HFFc6 (cell line): ENCODE data around the gene ACRV1. TPM values are rescaled to one million over a fixed set of nuclear protein-coding genes. Genes with fewer than 3 reads are reported as not detected.

ENCODE experiments used
- DNase-seq: peaks from one replicate; pipeline ENCODE4 v3.0.0-alpha.2; 2018
- H3K27ac Mint-ChIP-seq: 2 replicates; pipeline ENCODE4 v1.8.0; 2020; ENCODE audit warnings: mild to moderate bottlenecking, mixed read lengths
- H3K27me3 Mint-ChIP-seq: 2 replicates; pipeline ENCODE4 v1.8.0; 2021; ENCODE audit warnings: mild to moderate bottlenecking, moderate library complexity, mixed read lengths; ENCODE audit not compliant: insufficient read depth
- H3K36me3 Mint-ChIP-seq: 2 replicates; pipeline ENCODE4 v1.8.0; 2021; ENCODE audit warnings: low read depth, mixed read lengths
- H3K4me1 Mint-ChIP-seq: 2 replicates; pipeline ENCODE4 v1.8.0; 2020; ENCODE audit warnings: low read depth, mixed read lengths
- H3K4me3 Mint-ChIP-seq: 2 replicates; pipeline ENCODE4 v1.8.0; 2020; ENCODE audit warnings: mild to moderate bottlenecking, moderate library complexity, mixed read lengths
- H3K9me3 Mint-ChIP-seq: 2 replicates; pipeline ENCODE4 v1.8.0; 2020; ENCODE audit warnings: mild to moderate bottlenecking, mixed read lengths
- CTCF ChIP-seq: fragments of 200-600 bp; sonication (generic); IDR thresholded peaks from 2 replicates; pipeline ENCODE4 v1.5.0; 2021; ENCODE audit warnings: antibody characterized with exemption, mild to moderate bottlenecking
- total RNA-seq, 6 experiments: library from RNA; stranded (reverse); fragmentation: NEBNext Ultra II Directional; extraction: Animal tissue kit (Norgen Biotek cat#: 25700); gene quantifications; 2 replicates in 1 of 6; 3 replicates in 5 of 6; pipeline ENCODE4 v1.2.3, GENCODE V29; 2021

Gene ACRV1
- total RNA-seq, 6 experiments from 2014 or later, result not detected

- H3K4me3 Mint-ChIP-seq, result no peak overlapping the region
- TF ChIP-seq CTCF, result no peak
- no peak for DNase-seq
- H3K4me1 Mint-ChIP-seq, result peaks cover 50% of the 10 kb centered on the region
- no peaks in the 10 kb centered on the region for H3K9me3 Mint-ChIP-seq
- H3K27me3 Mint-ChIP-seq, result peaks cover 10% of the 10 kb centered on the region; the same call in 1 of the 2 replicates
- peaks cover 30% of the 10 kb centered on the region for H3K36me3 Mint-ChIP-seq
- 0 out of 2 replicates have a peak overlapping the region, but pooled peaks have one; percentile 72 for H3K27ac Mint-ChIP-seq
Measured at GRCh38 chr11:125623064-125623463, 57.6 kb downstream of the ACRV1 start.

- peak; percentile 48 for DNase-seq
- Mint-ChIP-seq H3K27ac (peak overlapping the region; percentile 48), H3K9me3 (no peaks in the 10 kb centered on the region), H3K4me3 (no peak overlapping the region), H3K36me3 (peaks cover 27% of the 10 kb centered on the region), H3K27me3 (peaks cover 10% of the 10 kb centered on the region; the same call in 1 of the 2 replicates), H3K4me1 (peaks cover 40% of the 10 kb centered on the region)
- TF ChIP-seq CTCF, result no peak
Measured at GRCh38 chr11:125621995-125622394, 58.7 kb downstream of the ACRV1 start.

Other genes starting within 250 kb of the ACRV1 start
- gene FEZ1, start 184.6 kb downstream of the ACRV1 start, total RNA-seq, result 10 to 100 TPM in 3 of 6 experiments, 1 to 10 TPM in 3; 9.2 to 11.3 (median 10.0) TPM
- gene EI24, start 111.4 kb downstream of the ACRV1 start, total RNA-seq, result 10 to 100 TPM; 73.8 to 92.1 (median 86.0) TPM
- 100 to 1,000 TPM; 265 to 280 (median 269) TPM for gene STT3A, start 88.0 kb downstream of the ACRV1 start, total RNA-seq
- gene CHEK1, start 55.7 kb downstream of the ACRV1 start, total RNA-seq, result 10 to 100 TPM; 23.8 to 43.6 (median 39.7) TPM
- gene PATE1, start 65.4 kb upstream of the ACRV1 start, total RNA-seq, result not detected
- gene PATE2, start 98.0 kb upstream of the ACRV1 start, total RNA-seq, result under 1 TPM in 1 of 6 experiments, not detected in 5; 0.11 TPM
- gene PATE3, start 107.3 kb upstream of the ACRV1 start, total RNA-seq, result not detected
- not detected for gene PATE4, start 152.5 kb upstream of the ACRV1 start, total RNA-seq
- gene HYLS1, start 206.8 kb upstream of the ACRV1 start, total RNA-seq, result 10 to 100 TPM in 4 of 6 experiments, 1 to 10 TPM in 2; 5.7 to 13.5 (median 12.7) TPM
- 10 to 100 TPM in 3 of 6 experiments, 1 to 10 TPM in 3; 7.5 to 13.6 (median 10.3) TPM for gene PUS3, start 222.4 kb upstream of the ACRV1 start, total RNA-seq
- not detected for gene DDX25, start 223.7 kb upstream of the ACRV1 start, total RNA-seq